ENCODE data around the gene HACE1.

DNA sequence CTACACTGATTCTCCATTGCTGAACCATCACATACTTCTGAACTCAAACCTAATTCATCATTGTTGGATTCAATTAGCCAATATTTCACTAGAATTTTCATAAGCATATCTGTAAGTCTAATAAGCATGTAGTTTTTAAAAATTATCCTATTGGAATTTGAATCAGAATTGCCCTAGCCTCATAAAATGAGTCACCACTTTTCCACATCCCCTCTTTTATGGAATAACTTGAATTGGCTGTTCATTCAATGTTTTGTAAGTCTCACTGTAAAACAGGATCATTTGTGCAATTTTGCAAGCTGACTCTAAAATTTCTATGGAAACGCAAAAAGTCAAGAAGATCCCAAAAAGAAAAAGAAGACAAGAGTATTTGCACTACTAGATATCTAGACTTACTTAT lies 141.0 kb downstream of the HACE1 start:
- TF ChIP-seq, protein P1, sequence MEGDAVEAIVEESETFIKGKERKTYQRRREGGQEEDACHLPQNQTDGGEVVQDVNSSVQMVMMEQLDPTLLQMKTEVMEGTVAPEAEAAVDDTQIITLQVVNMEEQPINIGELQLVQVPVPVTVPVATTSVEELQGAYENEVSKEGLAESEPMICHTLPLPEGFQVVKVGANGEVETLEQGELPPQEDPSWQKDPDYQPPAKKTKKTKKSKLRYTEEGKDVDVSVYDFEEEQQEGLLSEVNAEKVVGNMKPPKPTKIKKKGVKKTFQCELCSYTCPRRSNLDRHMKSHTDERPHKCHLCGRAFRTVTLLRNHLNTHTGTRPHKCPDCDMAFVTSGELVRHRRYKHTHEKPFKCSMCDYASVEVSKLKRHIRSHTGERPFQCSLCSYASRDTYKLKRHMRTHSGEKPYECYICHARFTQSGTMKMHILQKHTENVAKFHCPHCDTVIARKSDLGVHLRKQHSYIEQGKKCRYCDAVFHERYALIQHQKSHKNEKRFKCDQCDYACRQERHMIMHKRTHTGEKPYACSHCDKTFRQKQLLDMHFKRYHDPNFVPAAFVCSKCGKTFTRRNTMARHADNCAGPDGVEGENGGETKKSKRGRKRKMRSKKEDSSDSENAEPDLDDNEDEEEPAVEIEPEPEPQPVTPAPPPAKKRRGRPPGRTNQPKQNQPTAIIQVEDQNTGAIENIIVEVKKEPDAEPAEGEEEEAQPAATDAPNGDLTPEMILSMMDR (IDR thresholded peaks at IDR 0.05), result no peak
- no peak for TF ChIP-seq POLR2A (IDR thresholded peaks at IDR 0.05)
